K562 (cell line): Measurements from ENCODE around the gene WDR47. TPM values are rescaled to one million over a fixed set of nuclear protein-coding genes. Genes with fewer than 3 reads are reported as not detected.

Experiments used
- COPS2 ChIP-seq: fragments of 450-650 bp; conservative IDR thresholded peaks from 2 replicates; pipeline ENCODE4 v1.6.1; 2016; ENCODE audit warnings: mild to moderate bottlenecking, moderate library complexity
- DEAF1 ChIP-seq: fragments of 450-650 bp; formaldehyde crosslinking; IDR thresholded peaks from 2 replicates; pipeline ENCODE4 v1.4.0; 2020; ENCODE audit warnings: mild to moderate bottlenecking, moderate library complexity
- ESRRA ChIP-seq: fragments of 450-650 bp; IDR thresholded peaks from 2 replicates; pipeline ENCODE4 v1.6.1; 2014; ENCODE audit warnings: low read depth, mild to moderate bottlenecking, moderate library complexity, borderline replicate concordance
- ETV5 ChIP-seq: sonication (generic); formaldehyde crosslinking; IDR thresholded peaks from 2 replicates; pipeline ENCODE4 v1.4.0; 2020; ENCODE audit warnings: low read depth, mild to moderate bottlenecking, missing genetic modification reagents
- JUND ChIP-seq, 2 experiments: IDR thresholded peaks; 2 replicates in 1 of 2; 3 replicates in 1 of 2; pipeline ENCODE4 v1.6.1; 2011; ENCODE audit warnings: borderline replicate concordance in 2 of 2, low read depth in 2 of 2, low read length in 2 of 2, improper control_type of control experiment in 1 of 2, missing biosample characterization in 1 of 2, missing genetic modification characterization in 1 of 2, missing genetic modification reagents in 1 of 2
- NFIC ChIP-seq: fragments of 450-650 bp; IDR thresholded peaks from 2 replicates; pipeline ENCODE4 v1.6.1; 2017; ENCODE audit warnings: mild to moderate bottlenecking, inconsistent platforms
- NFIX ChIP-seq: fragments of 250-450 bp; sonication (Bioruptor Pico); IDR thresholded peaks from 2 replicates; pipeline ENCODE4 v1.4.0; 2020; ENCODE audit warnings: low read depth, mild to moderate bottlenecking, moderate library complexity
- PCBP1 ChIP-seq: fragments of 200-400 bp; formaldehyde crosslinking; IDR thresholded peaks from 2 replicates; pipeline ENCODE4 v1.6.1; 2018; ENCODE audit warnings: mild to moderate bottlenecking, low read depth, low read length; ENCODE audit not compliant: poor library complexity, severe bottlenecking
- RFX5 ChIP-seq: IDR thresholded peaks from 2 replicates; pipeline ENCODE4 v1.6.1; 2011; ENCODE audit warnings: low read depth, mild to moderate bottlenecking, improper control_type of control experiment, low read length
- SIN3A ChIP-seq, 2 experiments: fragments of 150-350 bp in 1 of 2; IDR thresholded peaks; 2 replicates each; pipeline ENCODE4 v1.6.1; 2011 to 2016; ENCODE audit warnings: borderline replicate concordance in 2 of 2, low read depth in 2 of 2, low read length in 2 of 2, mild to moderate bottlenecking in 2 of 2, moderate library complexity in 2 of 2; ENCODE audit not compliant: control insufficient read depth in 1 of 2
- TFAM ChIP-seq: fragments of 250-450 bp; sonication (Bioruptor Pico); conservative IDR thresholded peaks from 2 replicates; pipeline ENCODE4 v1.5.0; 2021; ENCODE audit warnings: mild to moderate bottlenecking, moderate library complexity
- ZNF175 ChIP-seq: fragments of 200-800 bp; sonication (Bioruptor generic); IDR thresholded peaks from 2 replicates; pipeline ENCODE4 v1.6.1; 2016; ENCODE audit warnings: low read depth, mild to moderate bottlenecking, missing genetic modification characterization, missing compliant biosample characterization
- polyA plus RNA-seq, 8 experiments: library from polyadenylated mRNA; depleted of rRNA in 4 of 8; stranded (reverse) in 5 of 8; unstranded in 3 of 8; fragments of >200 nt; fragmentation: Nextera tagmentation in 2 of 8; fragmentation: Illumina TruSeq in 1 of 8; extraction: Ambion mirVana in 2 of 8; extraction: Trizol in 1 of 8; gene quantifications; 2 replicates each; pipeline versions ENCODE4 v1.2.1 to v1.2.3, GENCODE V29; 2011 to 2014; ENCODE audit warnings: inconsistent platforms in 1 of 8, missing spikeins in 1 of 8
- total RNA-seq, 7 experiments: library from RNA; depleted of rRNA in 6 of 7; stranded (reverse); fragments of >200 nt in 6 of 7; fragmentation: Illumina TruSeq in 2 of 7; extraction: Trizol in 2 of 7; gene quantifications; 2 replicates each; pipeline versions ENCODE4 v1.2.1 to v1.2.3, GENCODE V29; 2011 to 2021; ENCODE audit warnings: low replicate concordance in 1 of 7
- TF ChIP-seq, protein P1 (sequence below): sonication (generic); formaldehyde crosslinking; IDR thresholded peaks from 2 replicates; pipeline ENCODE4 v1.8.0; 2022; ENCODE audit warnings: mild to moderate bottlenecking, missing genetic modification reagents
- TF ChIP-seq, protein P2 (sequence below), 2 experiments: fragments of 450-650 bp; formaldehyde crosslinking in 1 of 2; IDR thresholded peaks; 2 replicates each; pipeline versions ENCODE4 v1.4.0 to v1.6.1; 2014 to 2020; ENCODE audit warnings: mild to moderate bottlenecking in 2 of 2, borderline replicate concordance in 1 of 2, low read depth in 1 of 2

The WDR47 gene
- total and polyA plus RNA-seq, 9 of the 15 experiments (the other 6 are each of a cell fraction or from before 2014, with no cell fraction given): 1.3 to 10.1 (median 4.9) TPM

DNA sequence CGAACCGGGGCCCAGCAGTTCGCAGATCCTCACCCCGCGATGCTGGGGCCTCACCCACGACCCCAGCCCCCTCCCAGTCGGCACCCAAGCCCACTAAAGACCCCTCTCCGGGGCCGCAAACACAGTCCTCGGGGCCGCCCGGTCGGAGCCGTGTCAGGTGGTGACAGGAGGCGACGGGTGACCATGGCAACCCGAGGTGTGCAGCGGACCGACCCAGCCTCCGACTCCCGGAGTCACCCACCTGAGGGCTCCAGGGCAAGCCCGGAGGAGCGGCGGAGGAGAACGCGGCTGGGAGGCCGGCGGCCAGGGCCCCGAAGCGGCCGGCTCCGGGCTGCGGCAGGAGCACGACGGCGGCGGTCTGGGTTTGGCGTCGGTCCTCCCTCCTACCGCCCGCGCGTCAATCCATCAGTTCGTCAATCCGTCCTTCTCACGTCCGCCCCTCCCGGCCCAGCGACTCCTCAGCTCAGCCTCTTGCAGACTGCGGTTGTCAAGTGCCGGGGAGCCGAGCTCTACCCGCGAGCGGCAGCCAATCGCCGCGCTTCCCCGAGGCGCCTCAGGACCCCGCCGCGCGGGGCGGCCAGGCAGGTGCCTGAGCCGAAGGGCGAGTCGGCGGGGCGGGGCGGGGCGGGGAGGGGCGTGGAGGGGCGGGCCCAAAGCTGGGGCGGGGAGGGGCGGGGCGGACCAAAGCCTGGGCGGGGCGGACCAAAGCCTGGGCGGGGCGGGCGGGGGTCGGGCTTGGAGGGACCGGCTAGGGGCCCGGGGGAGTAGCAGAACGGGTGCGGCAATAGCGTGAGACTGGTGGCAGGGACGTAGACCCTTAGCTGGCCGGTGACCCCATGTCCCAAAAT, at the start of gene WDR47 (continued):
- TF ChIP-seq DEAF1 (CRISPR knock-in tag) (peak; percentile 70), ZNF175 (CRISPR knock-in tag) (0 out of 2 replicates have a peak, but pooled peaks have one; percentile 49), TFAM (no peak), NFIX (no peak), COPS2 (no peak), PCBP1 (peak; percentile 94), JUND (IDR thresholded peaks at IDR 0.05; ENCODE audit: borderline replicate concordance, low read depth, low read length) (peak; percentile 60; the same call in 1 of the 2 replicates), JUND (tag; IDR thresholded peaks at IDR 0.05; ENCODE audit: borderline replicate concordance, low read depth, low read length) (no peak; the same call in 2 of the 3 replicates), NFIC (peak; percentile 61), SIN3A (IDR thresholded peaks at IDR 0.05; ENCODE audit: borderline replicate concordance in 2 of 2, control insufficient read depth in 1 of 2, low read depth in 2 of 2, low read length in 2 of 2) (peak; percentile 82 to 90; a peak in 3 of 4 replicates), RFX5 (no peak), ETV5 (0 out of 2 replicates have a peak, but pooled peaks have one; percentile 42), ESRRA (peak; percentile 88; the same call in 1 of the 2 replicates)
- TF ChIP-seq, protein P1, sequence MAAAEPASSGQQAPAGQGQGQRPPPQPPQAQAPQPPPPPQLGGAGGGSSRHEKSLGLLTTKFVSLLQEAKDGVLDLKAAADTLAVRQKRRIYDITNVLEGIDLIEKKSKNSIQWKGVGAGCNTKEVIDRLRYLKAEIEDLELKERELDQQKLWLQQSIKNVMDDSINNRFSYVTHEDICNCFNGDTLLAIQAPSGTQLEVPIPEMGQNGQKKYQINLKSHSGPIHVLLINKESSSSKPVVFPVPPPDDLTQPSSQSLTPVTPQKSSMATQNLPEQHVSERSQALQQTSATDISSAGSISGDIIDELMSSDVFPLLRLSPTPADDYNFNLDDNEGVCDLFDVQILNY: no peak
- TF ChIP-seq, protein P2, sequence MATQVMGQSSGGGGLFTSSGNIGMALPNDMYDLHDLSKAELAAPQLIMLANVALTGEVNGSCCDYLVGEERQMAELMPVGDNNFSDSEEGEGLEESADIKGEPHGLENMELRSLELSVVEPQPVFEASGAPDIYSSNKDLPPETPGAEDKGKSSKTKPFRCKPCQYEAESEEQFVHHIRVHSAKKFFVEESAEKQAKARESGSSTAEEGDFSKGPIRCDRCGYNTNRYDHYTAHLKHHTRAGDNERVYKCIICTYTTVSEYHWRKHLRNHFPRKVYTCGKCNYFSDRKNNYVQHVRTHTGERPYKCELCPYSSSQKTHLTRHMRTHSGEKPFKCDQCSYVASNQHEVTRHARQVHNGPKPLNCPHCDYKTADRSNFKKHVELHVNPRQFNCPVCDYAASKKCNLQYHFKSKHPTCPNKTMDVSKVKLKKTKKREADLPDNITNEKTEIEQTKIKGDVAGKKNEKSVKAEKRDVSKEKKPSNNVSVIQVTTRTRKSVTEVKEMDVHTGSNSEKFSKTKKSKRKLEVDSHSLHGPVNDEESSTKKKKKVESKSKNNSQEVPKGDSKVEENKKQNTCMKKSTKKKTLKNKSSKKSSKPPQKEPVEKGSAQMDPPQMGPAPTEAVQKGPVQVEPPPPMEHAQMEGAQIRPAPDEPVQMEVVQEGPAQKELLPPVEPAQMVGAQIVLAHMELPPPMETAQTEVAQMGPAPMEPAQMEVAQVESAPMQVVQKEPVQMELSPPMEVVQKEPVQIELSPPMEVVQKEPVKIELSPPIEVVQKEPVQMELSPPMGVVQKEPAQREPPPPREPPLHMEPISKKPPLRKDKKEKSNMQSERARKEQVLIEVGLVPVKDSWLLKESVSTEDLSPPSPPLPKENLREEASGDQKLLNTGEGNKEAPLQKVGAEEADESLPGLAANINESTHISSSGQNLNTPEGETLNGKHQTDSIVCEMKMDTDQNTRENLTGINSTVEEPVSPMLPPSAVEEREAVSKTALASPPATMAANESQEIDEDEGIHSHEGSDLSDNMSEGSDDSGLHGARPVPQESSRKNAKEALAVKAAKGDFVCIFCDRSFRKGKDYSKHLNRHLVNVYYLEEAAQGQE (IDR thresholded peaks at IDR 0.05; ENCODE audit: borderline replicate concordance): peak; percentile 88
- TF ChIP-seq, protein P2 (CRISPR knock-in tag; IDR thresholded peaks at IDR 0.05; ENCODE audit: low read depth): 0 out of 2 replicates have a peak, but pooled peaks have one; percentile 34
